HCT116 (cell line): ENCODE data around the gene TEX2. TPM values are rescaled to one million over a fixed set of nuclear protein-coding genes. Genes with fewer than 3 reads are reported as not detected.

Experiments used
- ATAC-seq: fragments of 200-7000 bp; cut with Tn5 transposase; 2 replicates; pipeline ENCODE4 v1.9.1; 2020; ENCODE audit warnings: mild to moderate bottlenecking, moderate library complexity
- BruUV-seq: library from RNA; stranded (reverse); fragments of 400-500 nt; replicated peaks from 2 replicates; lab custom pipeline; 2021; lab: Mats Ljungman, UMichigan
- CTCF ChIA-PET: fragments of 300-600 bp; sonication (Branson Sonifier 250); formaldehyde crosslinking; loops from one replicate; lab custom pipeline; 2021; ENCODE audit warnings: antibody characterized with exemption; lab: Charles Lee
- POLR2A ChIA-PET: fragments of 300-600, 350-600 bp; sonication (Branson Sonifier 250); formaldehyde crosslinking; loops from one replicate; lab custom pipeline; 2021; ENCODE audit warnings: antibody characterized with exemption; lab: Charles Lee
- RAD21 ChIA-PET, 2 experiments: fragments of 300-600 bp; sonication (Branson Sonifier 250); formaldehyde crosslinking; loops; one replicate each; lab custom pipeline; 2023; ENCODE audit warnings: low total read pairs in 2 of 2; ENCODE audit not compliant: uncharacterized antibody in 2 of 2, unreplicated experiment in 2 of 2, low non-redundant PET in 1 of 2; lab: Charles Lee
- DNase-seq: peaks from one replicate; pipeline ENCODE4 v3.0.0-alpha.2; 2010; ENCODE audit warnings: low read depth, low spot score
- H2AFZ ChIP-seq: fragments of 200-600 bp; shearing (Covaris generic), sonication (generic); 2 replicates; pipeline ENCODE4 v1.6.1; 2017; ENCODE audit warnings: low read depth, mixed run types, mixed read lengths, antibody characterized with exemption, low read length; ENCODE audit not compliant: poor library complexity, severe bottlenecking
- H3K27ac ChIP-seq: 2 replicates; pipeline ENCODE4 v1.5.1; 2012; ENCODE audit warnings: low read depth, low read length
- H3K27me3 ChIP-seq: fragments of 200-600 bp; sonication (generic); 2 replicates; pipeline ENCODE4 v1.6.1; 2016; ENCODE audit warnings: mixed run types, low read length, mixed read lengths; ENCODE audit not compliant: insufficient read depth
- H3K36me3 ChIP-seq, 2 experiments: fragments of 200-500 bp in 1 of 2; fragments of 200-600 bp in 1 of 2; sonication (Bioruptor generic) in 1 of 2; sonication (generic) in 1 of 2; 2 replicates each; pipeline versions ENCODE4 v1.5.1 to v1.6.1; 2014 to 2016; ENCODE audit warnings: low read length in 2 of 2, inconsistent platforms in 1 of 2, mixed read lengths in 1 of 2, mixed run types in 1 of 2; ENCODE audit not compliant: insufficient read depth in 2 of 2, control insufficient read depth in 1 of 2
- H3K4me1 ChIP-seq, 2 experiments: fragments of 200-600 bp in 1 of 2; sonication (generic) in 1 of 2; 2 replicates each; pipeline versions ENCODE4 v1.5.1 to v1.6.1; 2012 to 2017; ENCODE audit warnings: low read length in 2 of 2, inconsistent platforms in 1 of 2, mild to moderate bottlenecking in 1 of 2, mixed read lengths in 1 of 2, mixed run types in 1 of 2, moderate library complexity in 1 of 2; ENCODE audit not compliant: insufficient read depth in 2 of 2, control insufficient read depth in 1 of 2
- H3K4me2 ChIP-seq: fragments of 200-600 bp; sonication (generic); 2 replicates; pipeline ENCODE4 v1.6.1; 2017; ENCODE audit warnings: mixed run types, low read length, mixed read lengths
- H3K4me3 ChIP-seq, 2 experiments: fragments of 200-600 bp in 1 of 2; sonication (generic) in 1 of 2; replicated peaks in 1 of 2; 2 replicates each; pipeline ENCODE4 v1.5.1; 2011 to 2016; ENCODE audit warnings: low read length in 2 of 2, control low read depth in 1 of 2, low read depth in 1 of 2, mild to moderate bottlenecking in 1 of 2, mixed read lengths in 1 of 2, mixed run types in 1 of 2
- H3K79me2 ChIP-seq: fragments of 200-600 bp; sonication (generic); 2 replicates; pipeline ENCODE4 v1.6.1; 2017; ENCODE audit warnings: mild to moderate bottlenecking, mixed run types, low read length, moderate library complexity, mixed read lengths; ENCODE audit not compliant: insufficient read depth
- H3K9ac ChIP-seq: fragments of 200-600 bp; sonication (generic); 2 replicates; pipeline ENCODE4 v1.6.1; 2016; ENCODE audit warnings: low read length, mixed read lengths
- H3K9me2 ChIP-seq: fragments of 200-600 bp; sonication (generic), shearing (Covaris generic); 2 replicates; pipeline ENCODE4 v1.6.1; 2017; ENCODE audit warnings: mixed run types, mild to moderate bottlenecking, moderate library complexity; ENCODE audit not compliant: insufficient read depth
- H3K9me3 ChIP-seq, 2 experiments: fragments of 200-500 bp in 1 of 2; fragments of 200-600 bp in 1 of 2; sonication (Bioruptor generic) in 1 of 2; sonication (generic) in 1 of 2; 2 replicates each; pipeline ENCODE4 v1.6.1; 2014 to 2017; ENCODE audit warnings: low read length in 2 of 2, mixed read lengths in 2 of 2, inconsistent platforms in 1 of 2, low read depth in 1 of 2, mild to moderate bottlenecking in 1 of 2, mixed run types in 1 of 2, moderate library complexity in 1 of 2; ENCODE audit not compliant: control insufficient read depth in 1 of 2, insufficient read depth in 1 of 2
- H4K20me1 ChIP-seq: fragments of 200-600 bp; sonication (generic), shearing (Covaris generic); 2 replicates; pipeline ENCODE4 v1.6.1; 2017; ENCODE audit warnings: mixed run types, mild to moderate bottlenecking, moderate library complexity; ENCODE audit not compliant: insufficient read depth
- ATF3 ChIP-seq: IDR thresholded peaks from 2 replicates; pipeline ENCODE4 v1.6.1; 2012
- CBX3 ChIP-seq: IDR thresholded peaks from 2 replicates; pipeline ENCODE4 v1.6.1; 2012; ENCODE audit warnings: low read depth
- CEBPB ChIP-seq: IDR thresholded peaks from 2 replicates; pipeline ENCODE4 v1.6.1; 2012; ENCODE audit warnings: low read depth
- CTCF ChIP-seq, 3 experiments: fragments of 200-600 bp in 1 of 3; sonication (generic) in 1 of 3; IDR thresholded peaks in 2 of 3; conservative IDR thresholded peaks in 1 of 3; 2 replicates each; pipeline ENCODE4 v1.5.1; 2012 to 2017; ENCODE audit warnings: low read depth in 2 of 3, low read length in 2 of 3, antibody characterized with exemption in 1 of 3, borderline replicate concordance in 1 of 3, control low read depth in 1 of 3, mild to moderate bottlenecking in 1 of 3, mixed read lengths in 1 of 3, mixed run types in 1 of 3, moderate library complexity in 1 of 3; ENCODE audit not compliant: insufficient read depth in 1 of 3
- EGR1 ChIP-seq: IDR thresholded peaks from 2 replicates; pipeline ENCODE4 v1.6.1; 2012; ENCODE audit warnings: low read depth
- ELF1 ChIP-seq: IDR thresholded peaks from 2 replicates; pipeline ENCODE4 v1.6.1; 2012; ENCODE audit warnings: low read depth, borderline replicate concordance
- EZH2 ChIP-seq: fragments of 200-600 bp; sonication (generic); IDR thresholded peaks from 2 replicates; pipeline ENCODE4 v1.6.1; 2017; ENCODE audit warnings: antibody characterized with exemption, mixed run types
- EZH2phosphoT487 ChIP-seq: fragments of 200-600 bp; IDR thresholded peaks from 2 replicates; pipeline ENCODE4 v1.6.1; 2018; ENCODE audit warnings: antibody characterized with exemption, borderline replicate concordance
- FOSL1 ChIP-seq: IDR thresholded peaks from 2 replicates; pipeline ENCODE4 v1.6.1; 2012; ENCODE audit warnings: low read depth
- MAX ChIP-seq: IDR thresholded peaks from 2 replicates; pipeline ENCODE4 v1.6.1; 2012
- REST ChIP-seq: IDR thresholded peaks from 2 replicates; pipeline ENCODE4 v1.6.1; 2012; ENCODE audit warnings: low read depth
- SRF ChIP-seq: IDR thresholded peaks from 2 replicates; pipeline ENCODE4 v1.6.1; 2012; ENCODE audit warnings: low read depth
- ZBTB33 ChIP-seq: IDR thresholded peaks from 2 replicates; pipeline ENCODE4 v1.6.1; 2011; ENCODE audit warnings: mild to moderate bottlenecking, low read length, moderate library complexity; ENCODE audit not compliant: insufficient replicate concordance; ENCODE audit errors: extremely low read depth
- ZNF274 ChIP-seq: fragments of 200-500 bp; sonication (Bioruptor generic); IDR thresholded peaks from 2 replicates; pipeline ENCODE4 v1.6.1; 2014; ENCODE audit warnings: mild to moderate bottlenecking, low read depth, low read length, inconsistent platforms
- intact Hi-C: fragments of 100-400 bp; cut with micrococcal nuclease; formaldehyde crosslinking; loops from 2 replicates; pipeline ENCODE4 v1.10.0; 2022
- total RNA-seq: library from RNA; stranded (reverse); gene quantifications from one replicate; pipeline ENCODE4 v1.2.1, GENCODE V29; 2021; ENCODE audit not compliant: unreplicated experiment

Gene TEX2
- total RNA-seq, 1 experiment from 2014 or later, result 24.6 TPM

GRCh38 chr17:64223283-64223682 is 39.8 kb downstream of the TEX2 start:
- no peaks in the 10 kb centered on the region for H3K9me3 ChIP-seq
- H2AFZ ChIP-seq, result no peak overlapping the region
- no peaks in the 10 kb centered on the region for H3K4me1 ChIP-seq
- ChIA-PET CTCF (no interaction called here), RAD21 (no interaction called here), POLR2A (no interaction called here)
- H3K79me2 ChIP-seq, result peaks cover 12% of the 10 kb centered on the region
- H3K36me3 ChIP-seq, result no peaks in the 10 kb centered on the region
- no peak for DNase-seq
- H3K4me3 ChIP-seq, result no peak overlapping the region
- intact Hi-C loops, result no loop called here
- H3K27ac ChIP-seq, result no peak overlapping the region
- H4K20me1 ChIP-seq, result no peaks in the 10 kb centered on the region
- H3K9me2 ChIP-seq, result no peaks in the 10 kb centered on the region
- TF ChIP-seq EZH2 (no peak), ZBTB33 (no peak), EGR1 (no peak), ZNF274 (no peak), EZH2phosphoT487 (no peak), FOSL1 (no peak), MAX (no peak), REST (no peak), CTCF (IDR thresholded peaks at IDR 0.05 in 2 of 3, conservative IDR thresholded peaks at IDR 0.05 in 1 of 3; ENCODE audit: borderline replicate concordance in 1 of 3, insufficient read depth in 1 of 3, low read depth in 2 of 3, low read length in 2 of 3) (no peak), CBX3 (no peak), ATF3 (no peak), SRF (no peak), CEBPB (no peak), ELF1 (no peak)
- BruUV-seq, result no TSS peak
- H3K9ac ChIP-seq, result no peak overlapping the region
- ATAC-seq, result no peak
- no peaks in the 10 kb centered on the region for H3K27me3 ChIP-seq
- no peak overlapping the region for H3K4me2 ChIP-seq
